Endothelial cell (in vitro differentiated cells): Measurements from ENCODE around the gene RPTOR. TPM values are rescaled to one million over a fixed set of nuclear protein-coding genes. Genes with fewer than 3 reads are reported as not detected.

Experiments
- DNase-seq: peaks from one replicate; pipeline ENCODE4 v3.0.0; 2021; ENCODE audit warnings: low spot score
- H3K27ac Mint-ChIP-seq: one replicate; pipeline ENCODE4 v1.8.0; 2021; ENCODE audit warnings: mixed read lengths, inconsistent platforms; ENCODE audit not compliant: unreplicated experiment
- H3K27me3 Mint-ChIP-seq: one replicate; pipeline ENCODE4 v1.8.0; 2021; ENCODE audit warnings: mild to moderate bottlenecking, moderate library complexity, mixed read lengths, inconsistent platforms; ENCODE audit not compliant: unreplicated experiment
- H3K36me3 Mint-ChIP-seq: one replicate; pipeline ENCODE4 v1.8.0; 2021; ENCODE audit warnings: mild to moderate bottlenecking, low read depth, mixed read lengths, inconsistent platforms; ENCODE audit not compliant: unreplicated experiment
- H3K4me1 Mint-ChIP-seq: one replicate; pipeline ENCODE4 v1.8.0; 2021; ENCODE audit warnings: mild to moderate bottlenecking, mixed read lengths, inconsistent platforms; ENCODE audit not compliant: unreplicated experiment
- H3K4me3 Mint-ChIP-seq: one replicate; pipeline ENCODE4 v1.8.0; 2021; ENCODE audit warnings: mild to moderate bottlenecking, mixed read lengths, inconsistent platforms; ENCODE audit not compliant: unreplicated experiment
- H3K9me3 Mint-ChIP-seq: one replicate; pipeline ENCODE4 v1.8.0; 2021; ENCODE audit warnings: mixed read lengths, inconsistent platforms; ENCODE audit not compliant: unreplicated experiment
- total RNA-seq: library from RNA; stranded (reverse); fragmentation: NEBNext Ultra II Directional; extraction: Animal tissue kit (Norgen Biotek cat#: 25700); gene quantifications from one replicate; pipeline ENCODE4 v1.2.1, GENCODE V29; 2021; ENCODE audit not compliant: unreplicated experiment
- TF ChIP-seq, protein P1 (sequence below): fragments of 200-600 bp; sonication (generic); IDR thresholded peaks from one replicate; pipeline ENCODE4 v1.5.0; 2021; ENCODE audit warnings: antibody characterized with exemption; ENCODE audit not compliant: unreplicated experiment

RPTOR gene
- total RNA-seq, 1 donor from 2014 or later: 36.7 TPM

DNA sequence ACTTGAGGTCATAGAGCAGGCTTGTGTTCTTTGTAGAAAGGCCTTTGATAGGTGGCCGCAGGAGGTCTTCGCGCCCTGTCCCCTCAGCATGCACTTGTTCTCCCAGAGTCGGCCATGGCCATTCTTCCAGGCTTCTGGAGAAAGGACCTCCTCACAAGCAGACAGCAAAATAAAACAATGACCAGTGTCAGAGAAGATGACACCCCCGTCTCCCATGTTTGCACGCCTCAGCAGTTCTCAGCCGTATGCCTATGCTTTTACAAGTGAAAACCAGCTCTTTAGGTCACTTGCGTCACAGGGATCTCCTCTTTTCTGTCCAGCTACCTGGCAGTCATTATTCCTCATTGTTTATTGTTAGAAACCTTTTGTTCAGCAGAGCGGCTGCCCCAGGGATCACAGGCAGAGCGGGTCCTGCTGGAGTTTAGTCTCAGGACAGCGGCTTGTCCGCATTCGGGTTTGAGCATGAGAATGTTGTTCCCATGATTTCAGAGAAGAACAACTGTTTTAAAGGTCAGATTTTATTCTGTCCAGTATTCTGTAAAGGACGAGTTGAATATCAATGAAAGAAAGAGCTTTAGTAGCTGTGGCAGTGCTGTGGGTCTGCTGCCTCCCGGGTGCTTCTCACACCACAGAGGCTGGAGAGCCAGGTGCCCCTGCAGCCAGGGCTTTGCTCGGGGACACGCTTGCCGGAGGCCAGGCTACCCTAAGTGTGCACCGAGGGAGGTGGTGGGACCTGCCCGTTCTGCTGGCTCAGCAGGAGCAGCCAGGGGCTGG lies 123.9 kb downstream of the RPTOR start:
- TF ChIP-seq, protein P1, sequence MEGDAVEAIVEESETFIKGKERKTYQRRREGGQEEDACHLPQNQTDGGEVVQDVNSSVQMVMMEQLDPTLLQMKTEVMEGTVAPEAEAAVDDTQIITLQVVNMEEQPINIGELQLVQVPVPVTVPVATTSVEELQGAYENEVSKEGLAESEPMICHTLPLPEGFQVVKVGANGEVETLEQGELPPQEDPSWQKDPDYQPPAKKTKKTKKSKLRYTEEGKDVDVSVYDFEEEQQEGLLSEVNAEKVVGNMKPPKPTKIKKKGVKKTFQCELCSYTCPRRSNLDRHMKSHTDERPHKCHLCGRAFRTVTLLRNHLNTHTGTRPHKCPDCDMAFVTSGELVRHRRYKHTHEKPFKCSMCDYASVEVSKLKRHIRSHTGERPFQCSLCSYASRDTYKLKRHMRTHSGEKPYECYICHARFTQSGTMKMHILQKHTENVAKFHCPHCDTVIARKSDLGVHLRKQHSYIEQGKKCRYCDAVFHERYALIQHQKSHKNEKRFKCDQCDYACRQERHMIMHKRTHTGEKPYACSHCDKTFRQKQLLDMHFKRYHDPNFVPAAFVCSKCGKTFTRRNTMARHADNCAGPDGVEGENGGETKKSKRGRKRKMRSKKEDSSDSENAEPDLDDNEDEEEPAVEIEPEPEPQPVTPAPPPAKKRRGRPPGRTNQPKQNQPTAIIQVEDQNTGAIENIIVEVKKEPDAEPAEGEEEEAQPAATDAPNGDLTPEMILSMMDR: no peak
- peaks cover 5% of the 10 kb centered on the region for H3K27me3 Mint-ChIP-seq
- H3K9me3 Mint-ChIP-seq: no peaks in the 10 kb centered on the region

DNA sequence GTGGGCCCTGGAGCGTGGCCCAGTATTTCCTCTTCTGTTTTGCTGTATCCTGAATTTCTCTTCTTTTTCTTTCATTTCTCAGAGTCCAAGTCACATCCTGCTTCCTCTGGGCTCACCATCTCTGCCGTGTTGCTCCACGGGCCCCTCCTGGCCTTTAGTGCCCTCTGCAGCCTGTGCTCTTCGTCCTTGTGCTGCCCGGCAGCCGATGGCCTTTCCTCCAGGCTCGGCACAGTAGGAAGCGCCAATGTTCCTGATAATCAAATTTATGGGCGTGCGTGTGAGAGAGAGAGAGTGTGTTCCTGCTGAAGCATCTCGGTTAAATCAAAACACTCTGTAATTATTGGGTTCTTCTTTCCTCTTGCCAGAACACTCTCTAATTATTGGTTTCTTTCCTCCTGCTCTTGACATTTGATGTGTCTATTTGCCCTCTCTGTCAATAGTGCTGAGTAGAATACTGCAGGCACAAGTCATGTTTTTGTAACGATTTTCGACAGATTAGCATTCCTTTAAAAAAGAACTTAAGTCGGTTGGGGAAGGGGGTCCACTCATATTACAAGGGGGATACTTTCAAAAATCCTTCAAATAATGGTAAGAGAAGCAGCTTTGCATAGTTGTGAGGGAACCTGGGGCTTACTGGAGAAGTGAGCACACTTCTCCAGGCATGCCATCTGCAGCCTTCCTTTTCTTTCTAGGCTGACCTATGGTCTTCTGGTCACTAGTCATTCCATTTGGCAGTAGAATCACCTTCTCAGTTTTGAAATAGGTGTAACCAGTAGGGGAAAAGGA lies 126.6 kb downstream of the RPTOR start:
- Mint-ChIP-seq H3K4me1 (peaks cover 36% of the 10 kb centered on the region), H3K27ac (peak overlapping the region; percentile 67), H3K4me3 (no peak overlapping the region), H3K27me3 (peaks cover 5% of the 10 kb centered on the region), H3K9me3 (no peaks in the 10 kb centered on the region), H3K36me3 (peaks cover 17% of the 10 kb centered on the region)
- TF ChIP-seq, protein P1: no peak
- DNase-seq: no peak

More for the DNA sequence above, 123.9 kb downstream of the RPTOR start:
- Mint-ChIP-seq H3K36me3 (peaks cover 23% of the 10 kb centered on the region), H3K4me1 (peaks cover 41% of the 10 kb centered on the region), H3K4me3 (no peak overlapping the region), H3K27ac (no peak overlapping the region)
- DNase-seq: no peak

DNA sequence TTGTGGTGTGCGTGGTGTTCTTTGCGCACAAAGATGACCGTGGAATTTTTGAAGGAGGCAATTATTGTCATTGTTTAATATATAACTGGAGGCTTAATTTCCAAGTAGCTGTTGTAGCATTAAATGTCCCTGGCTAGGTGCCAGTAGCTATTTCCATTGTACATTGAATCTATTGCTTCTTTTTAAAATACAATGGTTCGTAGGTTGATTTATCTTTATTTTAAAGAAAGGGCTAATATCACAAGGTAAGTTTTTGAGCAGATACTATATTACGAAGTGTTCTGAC lies 127.1 kb downstream of the RPTOR start:
- Mint-ChIP-seq H3K4me3 (no peak overlapping the region), H3K36me3 (peaks cover 16% of the 10 kb centered on the region), H3K4me1 (peaks cover 36% of the 10 kb centered on the region), H3K9me3 (no peaks in the 10 kb centered on the region), H3K27ac (no peak overlapping the region), H3K27me3 (peaks cover 5% of the 10 kb centered on the region)
- no peak for DNase-seq
- TF ChIP-seq, protein P1: no peak

DNA sequence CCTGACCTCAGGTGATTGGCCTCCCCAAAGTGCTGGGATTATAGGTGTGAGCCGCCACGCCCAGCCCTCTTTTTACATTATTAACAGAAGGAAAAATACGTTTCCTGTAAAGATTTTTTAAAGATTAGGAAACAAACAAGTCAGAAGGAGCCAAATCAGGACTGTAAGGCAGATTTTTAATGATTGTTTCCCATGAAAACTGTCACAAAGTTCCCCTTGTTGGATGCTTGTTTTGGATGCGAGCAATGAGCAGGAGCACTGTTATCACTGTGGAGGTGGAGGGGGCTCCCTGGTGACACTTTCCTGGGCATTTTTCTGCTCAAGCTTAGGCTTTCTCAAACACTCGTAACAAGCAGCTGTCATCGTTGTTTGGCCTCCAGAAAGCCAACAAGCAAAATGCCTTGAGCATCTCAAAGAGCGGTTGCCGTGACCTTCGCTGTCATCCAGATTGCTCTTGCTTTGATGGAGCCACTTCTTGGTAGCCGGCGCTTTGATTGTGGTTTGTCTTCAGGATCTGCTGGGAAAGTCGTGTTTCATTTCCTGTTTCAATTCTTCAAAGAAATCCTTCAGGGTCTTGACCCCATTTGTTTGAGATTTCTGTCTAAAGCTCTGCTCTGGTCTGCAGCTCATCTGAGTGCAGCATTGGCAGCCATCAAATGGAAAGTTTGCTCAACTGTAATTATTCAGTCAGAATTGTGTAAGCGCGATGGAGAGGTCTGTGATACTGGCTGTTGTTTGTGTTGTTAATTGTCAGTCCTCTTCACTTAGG lies 128.7 kb downstream of the RPTOR start:
- peaks cover 10% of the 10 kb centered on the region for H3K36me3 Mint-ChIP-seq
- H3K9me3 Mint-ChIP-seq: no peaks in the 10 kb centered on the region
- DNase-seq: no peak
- TF ChIP-seq, protein P1: no peak
- H3K4me1 Mint-ChIP-seq: peaks cover 42% of the 10 kb centered on the region
- H3K4me3 Mint-ChIP-seq: no peak overlapping the region
- H3K27ac Mint-ChIP-seq: no peak overlapping the region
- H3K27me3 Mint-ChIP-seq: peaks cover 5% of the 10 kb centered on the region
